Islet precursor cell (in vitro differentiated cells): Measurements from ENCODE around the gene NAP1L4.
"Not testable (repeated sequence)": the region's sequence is repeated elsewhere in the genome, so short reads cannot be mapped to it uniquely, and the experiment has no call there.

ENCODE experiments used
- DNase-seq: peaks from one replicate; pipeline ENCODE4 v3.0.0-alpha.2; 2018

NAP1L4 gene

GRCh38 chr11:2952290-2952689, 39.8 kb downstream of the NAP1L4 start:
- no peak for DNase-seq

GRCh38 chr11:2951231-2952110, 40.7 kb downstream of the NAP1L4 start:
- DNase-seq: peak; percentile 85

- DNase-seq: no peak
These were observed 41.3 kb downstream of the NAP1L4 start for GRCh38 chr11:2950825-2951224.

GRCh38 chr11:2949920-2950319, 42.2 kb downstream of the NAP1L4 start:
- DNase-seq: no peak

GRCh38 chr11:2947744-2948143, 44.4 kb downstream of the NAP1L4 start:
- DNase-seq: no peak

- DNase-seq: no peak
These were observed 46.3 kb downstream of the NAP1L4 start for GRCh38 chr11:2945757-2946287.

GRCh38 chr11:2945031-2945756, 46.9 kb downstream of the NAP1L4 start:
- peak; percentile 81 for DNase-seq

- no peak for DNase-seq
These were observed 47.6 kb downstream of the NAP1L4 start for GRCh38 chr11:2944530-2944929.

GRCh38 chr11:2943711-2944118, 48.4 kb downstream of the NAP1L4 start:
- no peak for DNase-seq

- no peak for DNase-seq
These were observed 49.0 kb downstream of the NAP1L4 start for GRCh38 chr11:2942872-2943710.

- DNase-seq: no peak
These were observed 49.7 kb downstream of the NAP1L4 start for GRCh38 chr11:2942447-2942846.

- DNase-seq: peak; percentile 73
These were observed 51.0 kb downstream of the NAP1L4 start for GRCh38 chr11:2940921-2941821.

- no peak for DNase-seq
These were observed 51.8 kb downstream of the NAP1L4 start for GRCh38 chr11:2940147-2940920.

- DNase-seq: not testable (repeated sequence)
These were observed 53.4 kb downstream of the NAP1L4 start for GRCh38 chr11:2938458-2939418.

GRCh38 chr11:2937641-2938457, 54.3 kb downstream of the NAP1L4 start:
- not testable (repeated sequence) for DNase-seq

- no peak for DNase-seq
These were observed 57.4 kb downstream of the NAP1L4 start for GRCh38 chr11:2934611-2935239.

- DNase-seq: no peak
These were observed 58.0 kb downstream of the NAP1L4 start for GRCh38 chr11:2934021-2934550.
